ENCODE data around the gene TBX2. TPM values are rescaled to one million over a fixed set of nuclear protein-coding genes. Genes with fewer than 3 reads are reported as not detected.

Gene TBX2
- total and polyA plus RNA-seq, 2 of the 13 experiments (the other 11 are each of a cell fraction or from before 2014, with no cell fraction given) = 2.8 to 15.3 TPM

GRCh38 chr17:61444075-61444474 lies 44.4 kb downstream of the TBX2 start (continued):
- TF ChIP-seq HNF1A (IDR thresholded peaks at IDR 0.05; ENCODE audit: low read depth) (no peak), HNF1A (CRISPR knock-in tag; IDR thresholded peaks at IDR 0.05; ENCODE audit: borderline replicate concordance) (no peak), TFE3 (CRISPR knock-in tag; IDR thresholded peaks at IDR 0.05) (no peak), ZNF12 (CRISPR knock-in tag; IDR thresholded peaks at IDR 0.05) (no peak), ZKSCAN1 (IDR thresholded peaks at IDR 0.05; ENCODE audit: low read length) (no peak), ZNF382 (CRISPR knock-in tag; IDR thresholded peaks at IDR 0.05; ENCODE audit: borderline replicate concordance) (no peak)
- TF ChIP-seq, protein P1, sequence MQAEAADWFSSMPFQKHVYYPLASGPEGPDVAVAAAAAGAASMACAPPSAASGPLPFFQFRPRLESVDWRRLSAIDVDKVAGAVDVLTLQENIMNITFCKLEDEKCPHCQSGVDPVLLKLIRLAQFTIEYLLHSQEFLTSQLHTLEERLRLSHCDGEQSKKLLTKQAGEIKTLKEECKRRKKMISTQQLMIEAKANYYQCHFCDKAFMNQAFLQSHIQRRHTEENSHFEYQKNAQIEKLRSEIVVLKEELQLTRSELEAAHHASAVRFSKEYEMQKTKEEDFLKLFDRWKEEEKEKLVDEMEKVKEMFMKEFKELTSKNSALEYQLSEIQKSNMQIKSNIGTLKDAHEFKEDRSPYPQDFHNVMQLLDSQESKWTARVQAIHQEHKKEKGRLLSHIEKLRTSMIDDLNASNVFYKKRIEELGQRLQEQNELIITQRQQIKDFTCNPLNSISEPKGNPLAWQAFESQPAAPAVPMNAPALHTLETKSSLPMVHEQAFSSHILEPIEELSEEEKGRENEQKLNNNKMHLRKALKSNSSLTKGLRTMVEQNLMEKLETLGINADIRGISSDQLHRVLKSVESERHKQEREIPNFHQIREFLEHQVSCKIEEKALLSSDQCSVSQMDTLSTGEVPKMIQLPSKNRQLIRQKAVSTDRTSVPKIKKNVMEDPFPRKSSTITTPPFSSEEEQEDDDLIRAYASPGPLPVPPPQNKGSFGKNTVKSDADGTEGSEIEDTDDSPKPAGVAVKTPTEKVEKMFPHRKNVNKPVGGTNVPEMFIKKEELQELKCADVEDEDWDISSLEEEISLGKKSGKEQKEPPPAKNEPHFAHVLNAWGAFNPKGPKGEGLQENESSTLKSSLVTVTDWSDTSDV (CRISPR knock-in tag; IDR thresholded peaks at IDR 0.05) = no peak
- TF ChIP-seq, protein P2, sequence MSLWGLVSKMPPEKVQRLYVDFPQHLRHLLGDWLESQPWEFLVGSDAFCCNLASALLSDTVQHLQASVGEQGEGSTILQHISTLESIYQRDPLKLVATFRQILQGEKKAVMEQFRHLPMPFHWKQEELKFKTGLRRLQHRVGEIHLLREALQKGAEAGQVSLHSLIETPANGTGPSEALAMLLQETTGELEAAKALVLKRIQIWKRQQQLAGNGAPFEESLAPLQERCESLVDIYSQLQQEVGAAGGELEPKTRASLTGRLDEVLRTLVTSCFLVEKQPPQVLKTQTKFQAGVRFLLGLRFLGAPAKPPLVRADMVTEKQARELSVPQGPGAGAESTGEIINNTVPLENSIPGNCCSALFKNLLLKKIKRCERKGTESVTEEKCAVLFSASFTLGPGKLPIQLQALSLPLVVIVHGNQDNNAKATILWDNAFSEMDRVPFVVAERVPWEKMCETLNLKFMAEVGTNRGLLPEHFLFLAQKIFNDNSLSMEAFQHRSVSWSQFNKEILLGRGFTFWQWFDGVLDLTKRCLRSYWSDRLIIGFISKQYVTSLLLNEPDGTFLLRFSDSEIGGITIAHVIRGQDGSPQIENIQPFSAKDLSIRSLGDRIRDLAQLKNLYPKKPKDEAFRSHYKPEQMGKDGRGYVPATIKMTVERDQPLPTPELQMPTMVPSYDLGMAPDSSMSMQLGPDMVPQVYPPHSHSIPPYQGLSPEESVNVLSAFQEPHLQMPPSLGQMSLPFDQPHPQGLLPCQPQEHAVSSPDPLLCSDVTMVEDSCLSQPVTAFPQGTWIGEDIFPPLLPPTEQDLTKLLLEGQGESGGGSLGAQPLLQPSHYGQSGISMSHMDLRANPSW (CRISPR knock-in tag; IDR thresholded peaks at IDR 0.05; ENCODE audit: borderline replicate concordance) = no peak
- TF ChIP-seq, protein P3, sequence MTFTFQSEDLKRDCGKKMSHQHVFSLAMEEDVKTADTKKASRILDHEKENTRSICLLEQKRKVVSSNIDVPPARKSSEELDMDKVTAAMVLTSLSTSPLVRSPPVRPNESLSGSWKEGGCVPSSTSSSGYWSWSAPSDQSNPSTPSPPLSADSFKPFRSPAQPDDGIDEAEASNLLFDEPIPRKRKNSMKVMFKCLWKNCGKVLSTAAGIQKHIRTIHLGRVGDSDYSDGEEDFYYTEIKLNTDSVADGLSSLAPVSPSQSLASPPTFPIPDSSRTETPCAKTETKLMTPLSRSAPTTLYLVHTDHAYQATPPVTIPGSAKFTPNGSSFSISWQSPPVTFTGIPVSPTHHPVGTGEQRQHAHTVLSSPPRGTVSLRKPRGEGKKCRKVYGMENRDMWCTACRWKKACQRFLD (CRISPR knock-in tag; IDR thresholded peaks at IDR 0.05; ENCODE audit: borderline replicate concordance) = no peak
